ENCODE results near the gene DCXR.

The DCXR gene

GRCh38 chr17:82058230-82058854 is 20.8 kb upstream of the DCXR start:
- Histone ChIP-seq H3K9ac (ENCODE audit: low read length) (no peak overlapping the region), H3K9me3 (ENCODE audit: control insufficient read depth, low read length) (no peaks in the 10 kb centered on the region), H3K36me3 (ENCODE audit: control insufficient read depth, insufficient read depth, low read length) (peaks cover 7% of the 10 kb centered on the region), H3K4me3 (ENCODE audit: low read length) (no peak overlapping the region), H3K27me3 (ENCODE audit: control insufficient read depth, insufficient read depth, low read length) (no peaks in the 10 kb centered on the region), H3K4me1 (ENCODE audit: control insufficient read depth, insufficient read depth, low read length) (peaks cover 2% of the 10 kb centered on the region)

GRCh38 chr17:82056729-82057621 is 19.5 kb upstream of the DCXR start:
- H3K9ac ChIP-seq (ENCODE audit: low read length), result no peak overlapping the region
- H3K27me3 ChIP-seq (ENCODE audit: control insufficient read depth, insufficient read depth, low read length), result no peaks in the 10 kb centered on the region
- H3K4me3 ChIP-seq (ENCODE audit: low read length), result no peak overlapping the region
- no peaks in the 10 kb centered on the region for H3K9me3 ChIP-seq (ENCODE audit: control insufficient read depth, low read length)
- H3K4me1 ChIP-seq (ENCODE audit: control insufficient read depth, insufficient read depth, low read length), result peaks cover 13% of the 10 kb centered on the region
- peaks cover 7% of the 10 kb centered on the region for H3K36me3 ChIP-seq (ENCODE audit: control insufficient read depth, insufficient read depth, low read length)

DNA sequence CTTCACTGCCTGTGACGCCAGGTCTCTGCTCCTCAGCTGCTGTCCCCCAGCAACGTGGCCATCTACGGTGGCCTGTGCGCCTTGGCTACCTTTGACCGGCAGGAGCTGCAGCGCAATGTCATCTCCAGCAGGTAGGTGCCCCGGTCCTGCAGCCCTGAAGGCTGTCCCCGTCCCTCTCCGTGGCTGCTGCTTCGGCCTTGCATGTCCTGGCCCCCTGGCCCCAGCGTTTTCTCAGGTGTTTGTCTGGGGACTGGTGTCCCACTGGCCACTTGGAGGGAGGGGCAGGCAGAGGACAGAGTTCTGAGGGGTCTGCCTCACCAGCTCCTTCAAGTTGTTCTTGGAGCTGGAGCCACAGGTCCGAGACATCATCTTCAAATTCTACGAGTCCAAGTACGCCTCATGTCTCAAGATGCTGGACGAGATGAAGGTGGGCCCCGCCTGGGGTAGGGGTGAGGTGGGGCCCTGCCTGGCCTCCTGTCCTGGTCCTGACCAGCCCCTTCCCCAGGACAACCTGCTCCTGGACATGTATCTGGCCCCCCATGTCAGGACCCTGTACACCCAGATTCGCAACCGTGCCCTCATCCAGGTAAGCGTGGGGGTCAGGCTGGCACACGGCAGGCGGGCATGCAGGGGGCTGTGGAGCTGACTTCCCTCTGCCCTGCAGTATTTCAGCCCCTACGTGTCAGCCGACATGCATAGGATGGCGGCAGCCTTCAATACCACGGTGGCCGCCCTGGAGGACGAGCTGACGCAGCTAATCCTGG is 18.6 kb upstream of the DCXR start:
- Histone ChIP-seq H3K4me1 (ENCODE audit: control insufficient read depth, insufficient read depth, low read length) (peaks cover 13% of the 10 kb centered on the region), H3K9ac (ENCODE audit: low read length) (no peak overlapping the region), H3K4me3 (ENCODE audit: low read length) (no peak overlapping the region), H3K9me3 (ENCODE audit: control insufficient read depth, low read length) (no peaks in the 10 kb centered on the region), H3K36me3 (ENCODE audit: control insufficient read depth, insufficient read depth, low read length) (peaks cover 7% of the 10 kb centered on the region), H3K27me3 (ENCODE audit: control insufficient read depth, insufficient read depth, low read length) (no peaks in the 10 kb centered on the region)

DNA sequence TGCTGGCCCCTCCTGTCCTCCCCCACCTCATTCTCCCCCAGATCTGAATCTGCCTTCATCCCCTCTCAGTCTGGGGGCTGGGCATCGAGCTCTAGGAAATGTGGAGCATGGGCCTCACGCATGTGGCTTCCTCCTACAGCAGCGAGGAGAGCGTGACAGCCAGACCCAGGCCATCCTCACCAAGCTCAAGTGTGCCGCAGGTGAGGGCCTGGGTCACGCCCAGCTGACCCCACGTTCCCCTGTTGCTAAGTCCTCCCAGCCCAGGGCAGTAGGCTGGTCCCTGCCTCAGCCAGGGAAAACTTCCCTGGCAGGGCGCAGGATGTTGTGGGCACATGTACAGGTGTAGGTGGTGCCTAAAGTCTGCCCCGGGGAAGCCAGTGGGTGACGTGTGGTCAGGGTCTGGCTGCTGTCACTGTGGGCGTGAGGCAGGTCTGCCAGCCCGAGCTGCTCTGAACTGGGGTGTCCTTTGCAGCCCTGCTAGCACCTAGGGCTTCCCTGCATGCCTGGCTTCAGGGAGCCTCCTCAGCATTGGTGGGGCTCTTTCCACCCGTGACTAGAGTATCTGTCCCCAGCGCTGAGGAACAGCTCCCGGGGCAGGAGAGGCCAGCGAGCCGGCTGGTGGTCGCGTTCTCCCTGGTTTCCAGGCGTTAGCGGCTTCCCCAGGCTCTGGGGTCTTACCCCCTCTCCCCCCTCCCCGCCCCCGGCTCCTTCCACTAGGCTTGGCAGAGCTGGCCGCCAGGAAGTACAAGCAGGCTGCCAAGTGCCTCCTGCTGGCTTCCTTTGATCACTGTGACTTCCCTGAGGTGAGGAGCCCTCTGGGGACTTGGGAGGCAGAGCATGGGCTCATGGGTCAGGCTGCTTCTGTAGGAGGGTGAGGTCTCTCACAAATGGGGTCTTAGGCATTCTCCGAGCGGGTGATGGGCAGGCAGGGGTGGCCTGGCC is 17.8 kb upstream of the DCXR start:
- Histone ChIP-seq H3K9ac (ENCODE audit: low read length) (no peak overlapping the region), H3K36me3 (ENCODE audit: control insufficient read depth, insufficient read depth, low read length) (peaks cover 7% of the 10 kb centered on the region), H3K9me3 (ENCODE audit: control insufficient read depth, low read length) (no peaks in the 10 kb centered on the region), H3K27me3 (ENCODE audit: control insufficient read depth, insufficient read depth, low read length) (no peaks in the 10 kb centered on the region), H3K4me3 (ENCODE audit: low read length) (no peak overlapping the region), H3K4me1 (ENCODE audit: control insufficient read depth, insufficient read depth, low read length) (peaks cover 20% of the 10 kb centered on the region)

DNA sequence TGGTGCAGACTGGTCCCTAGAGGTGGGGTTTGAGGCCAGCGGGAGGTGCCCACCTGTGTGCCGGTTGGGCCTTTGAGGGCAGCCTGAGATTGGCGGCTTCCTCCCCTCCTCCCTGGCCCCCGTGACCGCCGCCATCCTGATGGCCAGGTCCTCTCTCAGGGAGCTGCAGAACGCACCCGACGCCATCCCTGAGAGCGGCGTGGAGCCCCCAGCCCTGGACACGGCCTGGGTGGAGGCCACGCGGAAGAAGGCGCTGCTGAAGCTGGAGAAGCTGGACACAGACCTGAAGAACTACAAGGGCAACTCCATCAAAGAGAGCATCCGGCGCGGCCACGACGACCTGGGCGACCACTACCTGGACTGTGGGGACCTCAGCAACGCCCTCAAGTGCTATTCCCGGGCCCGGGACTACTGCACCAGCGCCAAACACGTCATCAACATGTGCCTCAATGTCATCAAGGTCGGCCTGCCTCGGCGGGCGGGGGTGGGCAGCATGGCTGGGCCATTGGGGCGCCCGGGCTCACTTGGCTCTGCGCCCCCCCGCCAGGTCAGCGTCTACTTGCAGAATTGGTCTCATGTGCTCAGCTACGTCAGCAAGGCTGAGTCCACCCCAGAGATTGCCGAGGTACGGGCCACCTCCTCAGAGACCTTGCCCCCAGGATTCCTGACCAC is 17.0 kb upstream of the DCXR start:
- Histone ChIP-seq H3K9ac (ENCODE audit: low read length) (no peak overlapping the region), H3K9me3 (ENCODE audit: control insufficient read depth, low read length) (no peaks in the 10 kb centered on the region), H3K27me3 (ENCODE audit: control insufficient read depth, insufficient read depth, low read length) (no peaks in the 10 kb centered on the region), H3K36me3 (ENCODE audit: control insufficient read depth, insufficient read depth, low read length) (peaks cover 7% of the 10 kb centered on the region), H3K4me3 (ENCODE audit: low read length) (no peak overlapping the region), H3K4me1 (ENCODE audit: control insufficient read depth, insufficient read depth, low read length) (peaks cover 23% of the 10 kb centered on the region)

DNA sequence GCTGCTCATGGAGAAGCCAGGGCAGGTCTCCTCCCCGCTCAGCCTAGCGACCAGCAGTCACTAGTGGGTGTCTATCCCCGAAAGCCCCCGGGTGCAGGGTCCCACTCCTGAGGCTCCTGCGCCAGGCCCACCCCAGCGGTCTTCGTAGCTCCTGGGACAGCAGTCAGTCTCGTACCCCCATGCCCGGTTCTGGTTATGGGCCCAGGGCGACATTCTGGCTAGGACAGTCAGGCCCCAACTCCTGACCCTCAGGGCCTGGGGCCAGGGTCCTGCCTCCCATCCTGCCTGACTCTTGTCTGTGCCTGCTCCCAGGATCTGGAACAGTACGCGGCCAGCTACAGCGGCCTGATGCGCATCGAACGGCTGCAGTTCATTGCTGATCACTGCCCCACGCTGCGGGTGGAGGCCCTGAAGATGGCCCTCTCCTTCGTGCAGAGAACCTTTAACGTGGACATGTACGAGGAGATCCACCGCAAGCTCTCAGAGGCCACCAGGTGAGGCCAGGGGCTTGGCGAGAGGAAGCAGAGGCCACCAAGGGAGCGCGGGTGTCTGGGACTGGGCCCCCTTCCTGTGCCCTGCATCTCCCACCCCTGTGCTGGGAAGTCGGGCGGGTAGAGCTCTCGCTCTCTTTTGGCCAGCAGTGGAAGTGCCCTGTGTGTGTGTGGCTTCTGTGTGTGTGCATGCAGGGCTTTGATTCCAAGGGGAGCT is 16.2 kb upstream of the DCXR start:
- Histone ChIP-seq H3K9me3 (ENCODE audit: control insufficient read depth, low read length) (no peaks in the 10 kb centered on the region), H3K27me3 (ENCODE audit: control insufficient read depth, insufficient read depth, low read length) (no peaks in the 10 kb centered on the region), H3K4me3 (ENCODE audit: low read length) (no peak overlapping the region), H3K36me3 (ENCODE audit: control insufficient read depth, insufficient read depth, low read length) (peaks cover 7% of the 10 kb centered on the region), H3K9ac (ENCODE audit: low read length) (no peak overlapping the region), H3K4me1 (ENCODE audit: control insufficient read depth, insufficient read depth, low read length) (peaks cover 23% of the 10 kb centered on the region)

DNA sequence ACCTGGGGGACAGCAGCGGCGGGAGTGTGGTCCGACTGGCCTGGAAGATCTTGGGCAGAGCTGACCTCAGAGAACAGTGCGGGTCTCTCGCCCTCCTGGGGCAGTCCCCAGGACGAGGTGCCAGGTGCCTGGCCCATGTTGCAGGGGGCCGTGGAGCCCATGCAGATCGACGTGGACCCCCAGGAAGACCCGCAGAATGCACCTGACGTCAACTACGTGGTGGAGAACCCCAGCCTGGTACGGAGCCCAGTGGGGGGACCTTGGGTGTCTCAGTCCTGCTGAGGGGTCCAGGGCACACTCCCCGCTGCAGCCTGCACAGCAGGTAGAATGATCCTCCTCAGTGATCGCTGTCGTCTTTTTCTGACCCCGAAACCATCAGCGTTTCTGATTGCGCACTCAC is 15.6 kb upstream of the DCXR start:
- peak overlapping the region; percentile 74 for H3K9ac ChIP-seq (ENCODE audit: low read length)
- H3K4me3 ChIP-seq (ENCODE audit: low read length), result peak overlapping the region; percentile 50
- H3K27me3 ChIP-seq (ENCODE audit: control insufficient read depth, insufficient read depth, low read length), result no peaks in the 10 kb centered on the region
- H3K36me3 ChIP-seq (ENCODE audit: control insufficient read depth, insufficient read depth, low read length), result peaks cover 7% of the 10 kb centered on the region
- no peaks in the 10 kb centered on the region for H3K9me3 ChIP-seq (ENCODE audit: control insufficient read depth, low read length)
- peaks cover 23% of the 10 kb centered on the region for H3K4me1 ChIP-seq (ENCODE audit: control insufficient read depth, insufficient read depth, low read length)

GRCh38 chr17:82052638-82053059 is 15.2 kb upstream of the DCXR start:
- H3K4me3 ChIP-seq (ENCODE audit: low read length), result peak overlapping the region; percentile 50
- H3K27me3 ChIP-seq (ENCODE audit: control insufficient read depth, insufficient read depth, low read length), result no peaks in the 10 kb centered on the region
- H3K36me3 ChIP-seq (ENCODE audit: control insufficient read depth, insufficient read depth, low read length), result peaks cover 7% of the 10 kb centered on the region
- H3K9me3 ChIP-seq (ENCODE audit: control insufficient read depth, low read length), result no peaks in the 10 kb centered on the region
- H3K9ac ChIP-seq (ENCODE audit: low read length), result peak overlapping the region; percentile 74
- H3K4me1 ChIP-seq (ENCODE audit: control insufficient read depth, insufficient read depth, low read length), result peaks cover 23% of the 10 kb centered on the region

GRCh38 chr17:82051776-82052637 is 14.5 kb upstream of the DCXR start, which contains the start of the genes GPS1 and RFNG:
GPS1 (plus strand) TSS chr17:82051898; CDS start chr17:82051932, 34 bp downstream.
RFNG (minus strand) TSS chr17:82051811; CDS start chr17:82051766, 45 bp downstream.
- Histone ChIP-seq H3K9me3 (ENCODE audit: control insufficient read depth, low read length) (no peaks in the 10 kb centered on the region), H3K36me3 (ENCODE audit: control insufficient read depth, insufficient read depth, low read length) (peaks cover 7% of the 10 kb centered on the region), H3K4me1 (ENCODE audit: control insufficient read depth, insufficient read depth, low read length) (peaks cover 23% of the 10 kb centered on the region), H3K4me3 (ENCODE audit: low read length) (peak within 1 kb of the TSS; percentile 50), H3K27me3 (ENCODE audit: control insufficient read depth, insufficient read depth, low read length) (no peaks in the 10 kb centered on the region), H3K9ac (ENCODE audit: low read length) (peak within 1 kb of the TSS; percentile 74)
